Calu3 (cell line): ENCODE data around the gene TNIK. TPM values are rescaled to one million over a fixed set of nuclear protein-coding genes. Genes with fewer than 3 reads are reported as not detected.
"Not testable (repeated sequence)": the region's sequence is repeated elsewhere in the genome, so short reads cannot be mapped to it uniquely, and the experiment has no call there.

ENCODE experiments used
- BruUV-seq: library from RNA; stranded (reverse); fragments of 400-500 nt; replicated peaks from 2 replicates; lab custom pipeline; 2021; lab: Mats Ljungman, UMichigan
- CTCF ChIA-PET: fragments of 300-600 bp; sonication (Branson Sonifier 250); formaldehyde crosslinking; loops from one replicate; lab custom pipeline; 2022; ENCODE audit warnings: antibody characterized with exemption; lab: Charles Lee
- DNase-seq: peaks from one replicate; pipeline ENCODE4 v3.0.0; 2022
- H3K27ac Mint-ChIP-seq: one replicate; pipeline ENCODE4 v1.8.0; 2022; ENCODE audit warnings: mixed read lengths; ENCODE audit not compliant: unreplicated experiment
- H3K27me3 Mint-ChIP-seq: one replicate; pipeline ENCODE4 v1.8.0; 2022; ENCODE audit warnings: mixed read lengths; ENCODE audit not compliant: unreplicated experiment
- H3K36me3 Mint-ChIP-seq: one replicate; pipeline ENCODE4 v1.8.0; 2022; ENCODE audit warnings: mild to moderate bottlenecking, moderate library complexity, mixed read lengths; ENCODE audit not compliant: insufficient read depth, unreplicated experiment
- H3K4me1 Mint-ChIP-seq: one replicate; pipeline ENCODE4 v1.8.0; 2022; ENCODE audit warnings: mild to moderate bottlenecking, low read depth, mixed read lengths; ENCODE audit not compliant: unreplicated experiment
- H3K4me3 Mint-ChIP-seq: one replicate; pipeline ENCODE4 v1.8.0; 2022; ENCODE audit warnings: mild to moderate bottlenecking, low read depth, moderate library complexity, mixed read lengths; ENCODE audit not compliant: unreplicated experiment
- H3K9me3 Mint-ChIP-seq: one replicate; pipeline ENCODE4 v1.8.0; 2022; ENCODE audit warnings: low read depth, mixed read lengths; ENCODE audit not compliant: unreplicated experiment
- intact Hi-C: fragments of 100-400 bp; cut with micrococcal nuclease; formaldehyde crosslinking; loops from one replicate; pipeline ENCODE4 v1.10.0; 2022; ENCODE audit not compliant: unreplicated experiment
- total RNA-seq: library from RNA; stranded (reverse); gene quantifications from 2 replicates; pipeline ENCODE4 v1.2.3, GENCODE V29; 2022
- TF ChIP-seq, protein P1 (sequence below): fragments of 200-600 bp; IDR thresholded peaks from one replicate; pipeline ENCODE4 v1.8.0; 2022; ENCODE audit warnings: antibody characterized with exemption; ENCODE audit not compliant: unreplicated experiment

Gene TNIK
- total RNA-seq, 1 experiment from 2014 or later: 19.7 TPM

DNA sequence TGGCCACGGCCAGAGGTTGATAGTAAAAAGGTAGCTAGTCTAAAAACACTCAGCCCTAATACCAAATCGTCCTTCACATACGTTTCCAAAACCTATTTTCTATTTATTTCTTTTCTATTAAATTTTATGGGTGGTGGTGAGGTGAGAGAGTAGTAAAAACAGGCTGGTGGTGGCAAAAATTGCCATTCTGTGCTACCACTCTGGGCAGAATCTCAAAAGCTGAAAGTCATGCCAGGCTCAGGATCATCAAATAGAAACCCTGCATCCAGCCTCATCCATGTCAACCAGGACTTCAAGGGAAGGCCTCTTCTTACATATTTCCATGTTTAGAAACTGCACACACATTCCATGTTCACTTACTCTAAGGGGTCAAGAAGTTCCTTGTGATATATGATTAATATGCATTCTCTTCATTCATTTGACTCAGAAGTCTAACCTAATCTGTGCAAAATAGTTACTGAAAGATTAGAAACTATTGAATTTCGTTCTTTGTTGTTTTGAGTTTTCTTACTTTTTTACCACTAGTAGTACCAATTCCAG lies 153.1 kb downstream of the TNIK start:
- Mint-ChIP-seq H3K27me3 (no peaks in the 10 kb centered on the region), H3K27ac (no peak overlapping the region), H3K36me3 (no peaks in the 10 kb centered on the region), H3K9me3 (peaks cover 3% of the 10 kb centered on the region), H3K4me1 (peaks cover 7% of the 10 kb centered on the region), H3K4me3 (no peak overlapping the region)
- intact Hi-C loops: no loop called here
- BruUV-seq: no TSS peak
- TF ChIP-seq, protein P1, sequence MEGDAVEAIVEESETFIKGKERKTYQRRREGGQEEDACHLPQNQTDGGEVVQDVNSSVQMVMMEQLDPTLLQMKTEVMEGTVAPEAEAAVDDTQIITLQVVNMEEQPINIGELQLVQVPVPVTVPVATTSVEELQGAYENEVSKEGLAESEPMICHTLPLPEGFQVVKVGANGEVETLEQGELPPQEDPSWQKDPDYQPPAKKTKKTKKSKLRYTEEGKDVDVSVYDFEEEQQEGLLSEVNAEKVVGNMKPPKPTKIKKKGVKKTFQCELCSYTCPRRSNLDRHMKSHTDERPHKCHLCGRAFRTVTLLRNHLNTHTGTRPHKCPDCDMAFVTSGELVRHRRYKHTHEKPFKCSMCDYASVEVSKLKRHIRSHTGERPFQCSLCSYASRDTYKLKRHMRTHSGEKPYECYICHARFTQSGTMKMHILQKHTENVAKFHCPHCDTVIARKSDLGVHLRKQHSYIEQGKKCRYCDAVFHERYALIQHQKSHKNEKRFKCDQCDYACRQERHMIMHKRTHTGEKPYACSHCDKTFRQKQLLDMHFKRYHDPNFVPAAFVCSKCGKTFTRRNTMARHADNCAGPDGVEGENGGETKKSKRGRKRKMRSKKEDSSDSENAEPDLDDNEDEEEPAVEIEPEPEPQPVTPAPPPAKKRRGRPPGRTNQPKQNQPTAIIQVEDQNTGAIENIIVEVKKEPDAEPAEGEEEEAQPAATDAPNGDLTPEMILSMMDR: no peak
- CTCF ChIA-PET: no interaction called here
- no peak for DNase-seq

DNA sequence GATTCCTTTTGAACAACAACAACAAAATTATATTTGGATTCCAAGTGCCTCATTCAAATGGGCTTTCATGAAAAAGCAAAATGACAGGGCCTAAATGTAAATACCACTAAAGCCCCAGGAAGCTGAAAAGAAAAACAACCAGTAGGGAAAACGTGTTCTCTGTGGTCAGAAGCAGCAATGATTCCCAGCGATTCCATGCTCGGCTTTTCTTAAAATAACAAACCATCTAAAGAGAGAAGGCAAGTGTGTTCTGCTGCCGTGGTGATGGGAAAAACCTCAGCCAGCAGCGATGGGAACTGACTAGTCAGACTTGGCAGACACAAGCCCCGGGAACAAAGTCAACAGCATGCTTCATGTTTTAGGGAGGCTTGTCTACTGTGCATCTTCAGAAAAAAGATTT lies 153.6 kb downstream of the TNIK start:
- CTCF ChIA-PET: interaction anchor here (0.6 kb wide), 1 partner anchor 962 kb away, joined by 4 read pairs; no protein-coding TSS in a partner anchor
- H3K27ac Mint-ChIP-seq: no peak overlapping the region
- TF ChIP-seq, protein P1: no peak
- no peaks in the 10 kb centered on the region for H3K27me3 Mint-ChIP-seq
- H3K36me3 Mint-ChIP-seq: no peaks in the 10 kb centered on the region
- no peak overlapping the region for H3K4me3 Mint-ChIP-seq
- H3K4me1 Mint-ChIP-seq: peaks cover 7% of the 10 kb centered on the region
- H3K9me3 Mint-ChIP-seq: peaks cover 3% of the 10 kb centered on the region
- intact Hi-C loops: no loop called here
- no peak for DNase-seq
- BruUV-seq: no TSS peak

DNA sequence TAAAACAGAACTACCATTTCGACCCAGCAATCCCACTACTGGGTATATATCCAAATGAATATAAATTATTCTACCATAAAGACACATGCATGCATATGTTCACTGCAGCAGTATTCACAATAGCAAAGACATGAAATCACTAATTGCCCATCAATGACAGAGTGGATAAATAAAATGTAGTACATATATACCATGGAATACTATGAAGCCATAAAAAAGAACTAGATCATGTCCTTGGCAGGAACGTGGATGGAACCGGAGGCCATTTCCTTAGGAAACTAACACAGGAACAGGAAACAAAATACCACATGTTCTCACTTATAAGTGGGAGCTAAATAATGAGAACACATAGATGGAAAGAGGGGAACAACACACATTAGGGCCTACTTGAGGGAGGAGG lies 154.4 kb downstream of the TNIK start:
- H3K36me3 Mint-ChIP-seq, DNase-seq, H3K4me3 Mint-ChIP-seq, H3K4me1 Mint-ChIP-seq, intact Hi-C loops, CTCF ChIA-PET, H3K27me3 Mint-ChIP-seq, H3K9me3 Mint-ChIP-seq, H3K27ac Mint-ChIP-seq, BruUV-seq: not testable (repeated sequence)

DNA sequence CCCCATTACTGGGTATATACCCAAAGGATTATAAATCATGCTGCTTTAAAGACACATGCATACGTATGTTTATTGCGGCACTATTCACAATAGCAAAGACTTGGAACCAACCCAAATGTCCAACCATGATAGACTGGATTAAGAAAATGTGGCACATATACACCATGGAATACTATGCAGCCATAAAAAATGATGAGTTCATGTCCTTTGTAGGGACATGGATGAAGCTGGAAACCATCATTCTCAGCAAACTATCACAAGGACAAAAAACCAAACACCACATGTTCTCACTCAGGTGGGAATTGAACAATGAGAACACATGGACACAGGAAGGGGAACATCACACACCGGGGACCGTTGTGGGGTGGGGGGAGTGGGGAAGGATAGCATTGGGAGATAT lies 155.7 kb downstream of the TNIK start:
- H3K4me1 Mint-ChIP-seq, CTCF ChIA-PET, H3K27me3 Mint-ChIP-seq, H3K36me3 Mint-ChIP-seq, BruUV-seq, DNase-seq, H3K9me3 Mint-ChIP-seq, H3K4me3 Mint-ChIP-seq, H3K27ac Mint-ChIP-seq, intact Hi-C loops: not testable (repeated sequence)

DNA sequence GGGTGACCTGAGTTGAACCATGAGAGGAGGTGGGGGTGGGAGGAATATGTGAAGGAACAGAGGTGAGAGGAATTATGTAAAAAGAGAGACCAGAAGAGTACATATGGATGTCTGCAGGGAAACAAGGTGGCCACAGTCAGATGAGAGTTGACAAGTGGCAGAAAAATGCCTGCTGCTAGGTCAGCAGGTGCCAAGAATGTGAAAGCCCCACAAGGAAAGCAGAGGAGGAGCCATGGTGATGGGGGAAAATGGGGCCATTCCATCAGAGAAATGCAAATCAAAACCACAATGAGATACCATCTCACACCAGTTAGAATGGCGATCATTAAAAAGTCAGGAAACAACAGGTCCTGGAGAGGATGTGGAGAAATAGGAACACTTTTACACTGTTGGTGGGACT lies 156.2 kb downstream of the TNIK start:
- not testable (repeated sequence) for BruUV-seq

DNA sequence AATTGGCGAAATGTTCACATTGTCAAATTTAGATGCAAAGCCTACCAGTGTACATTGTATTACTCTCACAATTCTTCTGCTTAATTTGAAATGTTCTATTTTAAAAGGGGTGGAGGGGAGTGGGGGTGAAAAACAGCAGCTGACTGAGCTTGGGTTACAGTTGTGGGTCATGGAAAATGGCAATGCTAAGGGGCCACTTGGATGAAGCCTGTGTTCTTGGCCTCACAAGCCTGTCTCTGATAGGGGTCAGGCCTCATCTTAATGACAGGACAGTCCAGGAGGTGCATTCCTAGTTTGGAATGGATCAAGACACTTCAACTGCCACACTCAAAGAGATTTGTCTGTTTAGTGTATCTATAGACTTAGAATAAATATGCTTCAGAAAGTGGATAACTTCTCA lies 158.2 kb downstream of the TNIK start:
- H3K9me3 Mint-ChIP-seq: peaks cover 3% of the 10 kb centered on the region
- BruUV-seq: no TSS peak
- no peaks in the 10 kb centered on the region for H3K36me3 Mint-ChIP-seq
- H3K4me3 Mint-ChIP-seq: no peak overlapping the region
- H3K27ac Mint-ChIP-seq: no peak overlapping the region
- no peak for DNase-seq
- H3K4me1 Mint-ChIP-seq: no peaks in the 10 kb centered on the region
- intact Hi-C loops: no loop called here
- CTCF ChIA-PET: no interaction called here
- H3K27me3 Mint-ChIP-seq: no peaks in the 10 kb centered on the region
- TF ChIP-seq, protein P1: no peak

More for the DNA sequence above, 156.2 kb downstream of the TNIK start:
- DNase-seq, H3K27me3 Mint-ChIP-seq, H3K9me3 Mint-ChIP-seq, CTCF ChIA-PET, H3K4me1 Mint-ChIP-seq, H3K36me3 Mint-ChIP-seq, H3K4me3 Mint-ChIP-seq, intact Hi-C loops, H3K27ac Mint-ChIP-seq: not testable (repeated sequence)
